ENCODE measurements around the gene NKD1. TPM values are rescaled to one million over a fixed set of nuclear protein-coding genes. Genes with fewer than 3 reads are reported as not detected.

Gene NKD1
- total RNA-seq, 4 donors from 2014 or later, result 3.5 to 48.1 (median 8.9) TPM

GRCh38 chr16:50607447-50607846 is 59.3 kb downstream of the NKD1 start:
- no peaks in the 10 kb centered on the region for H3K9me3 ChIP-seq
- H3K27me3 ChIP-seq, result no peaks in the 10 kb centered on the region
- peak overlapping the region in 1 of 2 donors; percentile 45 for H3K27ac ChIP-seq
- H3K4me1 ChIP-seq, result peaks cover 8 to 31% of the 10 kb centered on the region in 2 donors
- intact Hi-C loops (cut with DNase I; ENCODE audit: low total_unique reads), result loop anchor here (10.0 kb wide), 1 partner anchor 547 kb away; the partner anchor contains the start of gene SALL1
- no peak overlapping the region for H3K4me3 ChIP-seq
- DNase-seq, result no peak
- TF ChIP-seq CTCF (IDR thresholded peaks at IDR 0.05) (no peak), POLR2A (IDR thresholded peaks at IDR 0.05) (no peak)
- no peaks in the 10 kb centered on the region for H3K36me3 ChIP-seq

- Histone ChIP-seq H3K9me3 (no peaks in the 10 kb centered on the region), H3K36me3 (no peaks in the 10 kb centered on the region), H3K27ac (peak overlapping the region in 1 of 2 donors; percentile 45), H3K27me3 (no peaks in the 10 kb centered on the region), H3K4me3 (no peak overlapping the region), H3K4me1 (peaks cover 3 to 31% of the 10 kb centered on the region in 2 donors)
- TF ChIP-seq CTCF (IDR thresholded peaks at IDR 0.05) (no peak), POLR2A (IDR thresholded peaks at IDR 0.05) (no peak)
- no peak for DNase-seq
- intact Hi-C loops (cut with DNase I; ENCODE audit: low total_unique reads), result loop anchor here (10.0 kb wide), 1 partner anchor 547 kb away; the partner anchor contains the start of gene SALL1
These were observed 59.9 kb downstream of the NKD1 start for GRCh38 chr16:50607970-50608557.

GRCh38 chr16:50609049-50609448 is 60.9 kb downstream of the NKD1 start:
- Histone ChIP-seq H3K27me3 (no peaks in the 10 kb centered on the region), H3K4me1 (peaks cover 4 to 26% of the 10 kb centered on the region in 2 donors), H3K4me3 (no peak overlapping the region), H3K27ac (peak overlapping the region; percentile 69 to 92), H3K36me3 (no peaks in the 10 kb centered on the region), H3K9me3 (no peaks in the 10 kb centered on the region)
- no peak for TF ChIP-seq CTCF (IDR thresholded peaks at IDR 0.05)
- no peak for TF ChIP-seq POLR2A (IDR thresholded peaks at IDR 0.05)
- intact Hi-C loops (cut with DNase I; ENCODE audit: low total_unique reads), result loop anchor here (10.0 kb wide), 1 partner anchor 546 kb away; the partner anchor contains the start of gene SALL1
- DNase-seq, result no peak

GRCh38 chr16:50609471-50609870 is 61.3 kb downstream of the NKD1 start:
- no peaks in the 10 kb centered on the region for H3K36me3 ChIP-seq
- H3K9me3 ChIP-seq, result no peaks in the 10 kb centered on the region
- no peak for DNase-seq
- peak overlapping the region; percentile 69 to 92 for H3K27ac ChIP-seq
- intact Hi-C loops (cut with DNase I; ENCODE audit: low total_unique reads), result loop anchor here (10.0 kb wide), 1 partner anchor 545 kb away; the partner anchor contains the start of gene SALL1
- no peak for TF ChIP-seq POLR2A (IDR thresholded peaks at IDR 0.05)
- TF ChIP-seq CTCF (IDR thresholded peaks at IDR 0.05), result no peak
- no peak overlapping the region for H3K4me3 ChIP-seq
- H3K27me3 ChIP-seq, result no peaks in the 10 kb centered on the region
- peaks cover 4 to 24% of the 10 kb centered on the region in 2 donors for H3K4me1 ChIP-seq

Measured in uterus (tissue), 4 donors.